GM18867 (cell line): ENCODE measurements around the gene FHOD3.

ENCODE experiments used
- ATAC-seq: cut with Tn5 transposase; IDR thresholded peaks from one replicate; pipeline ENCODE4 v1.9.1; 2021; ENCODE audit warnings: mild to moderate bottlenecking, moderate library complexity; ENCODE audit not compliant: unreplicated experiment

The FHOD3 gene

DNA sequence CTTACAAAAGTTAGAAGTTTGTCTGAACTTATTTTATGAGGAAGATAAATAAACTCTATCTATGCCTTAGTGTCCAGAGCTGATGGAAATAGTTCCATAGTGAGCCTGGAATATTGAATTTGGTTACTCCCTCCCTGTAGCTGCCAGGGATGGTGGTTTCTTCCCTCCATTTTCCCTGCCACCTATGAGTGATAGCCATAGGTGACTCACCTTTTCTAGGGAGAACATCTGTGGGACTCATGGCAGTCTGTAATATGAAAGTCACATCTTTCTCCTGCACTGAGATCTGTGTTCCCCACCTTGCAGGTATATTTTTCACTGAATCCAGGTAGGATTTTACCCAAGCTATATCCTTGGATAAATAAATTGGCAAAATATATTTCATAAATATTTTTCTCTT, 382.5 kb downstream of the FHOD3 start:
- no peak for ATAC-seq

DNA sequence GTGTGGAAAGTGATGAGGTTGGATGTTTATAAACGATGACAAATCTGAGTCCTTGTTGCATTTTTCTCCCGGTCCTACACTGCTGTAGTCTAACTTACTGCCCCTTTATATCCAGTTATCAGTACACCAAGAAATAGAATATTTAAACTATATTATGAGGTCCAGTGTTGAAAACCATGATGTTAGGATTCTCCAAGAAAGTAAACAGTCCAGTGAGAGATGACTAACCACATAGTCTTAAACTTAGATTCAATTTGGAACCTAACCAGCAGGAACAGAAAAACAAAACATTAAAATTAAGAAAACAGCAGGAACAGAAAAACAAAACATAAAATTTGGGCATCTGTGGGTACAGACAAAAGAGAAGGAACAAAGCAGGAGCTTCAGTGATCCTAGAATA, 388.1 kb downstream of the FHOD3 start:
- ATAC-seq = no peak

DNA sequence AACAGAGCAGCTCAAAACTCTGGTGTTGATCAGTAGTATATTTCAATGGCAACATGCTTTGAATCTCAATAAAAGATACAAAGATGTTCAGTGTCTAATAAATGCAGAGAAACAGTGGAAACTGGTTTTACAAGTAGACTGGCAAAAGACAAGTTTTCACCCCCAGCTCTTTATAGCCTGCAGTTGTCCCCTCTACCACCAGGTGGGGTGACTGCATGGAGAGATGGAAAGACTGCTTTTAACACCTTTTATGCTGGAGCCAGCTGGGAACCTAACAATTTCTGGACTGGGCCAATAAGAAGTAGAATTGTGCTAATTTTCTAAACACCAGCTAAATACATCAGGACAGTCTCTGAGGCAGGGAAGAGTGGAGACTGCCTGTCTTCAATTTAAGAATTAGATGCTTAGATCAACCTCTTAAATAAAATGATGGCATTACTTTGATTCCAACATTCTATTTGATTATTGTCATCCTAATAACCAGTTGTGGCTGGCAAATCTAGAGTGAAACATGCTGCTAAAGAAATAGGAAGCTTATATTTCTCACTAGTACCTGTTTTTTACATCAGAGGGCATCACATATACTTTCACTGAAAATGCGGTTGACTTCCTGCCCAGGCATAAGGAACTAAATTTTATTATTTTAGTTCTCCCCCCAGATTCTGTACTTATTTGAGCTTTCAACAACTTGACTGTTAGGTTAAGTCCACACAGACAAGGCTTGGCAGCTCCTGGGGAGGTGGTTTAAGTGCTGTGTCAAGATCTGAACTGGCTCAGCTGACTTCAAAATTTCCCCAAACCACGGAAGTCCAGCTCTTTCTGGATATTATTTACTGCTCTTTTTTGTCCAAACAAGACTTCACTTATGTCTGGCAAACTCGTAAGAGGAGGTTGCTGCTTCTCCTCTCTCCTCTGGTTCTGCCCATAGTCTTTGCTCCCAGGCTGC, 390.8 kb downstream of the FHOD3 start:
- ATAC-seq = peak; percentile 79

DNA sequence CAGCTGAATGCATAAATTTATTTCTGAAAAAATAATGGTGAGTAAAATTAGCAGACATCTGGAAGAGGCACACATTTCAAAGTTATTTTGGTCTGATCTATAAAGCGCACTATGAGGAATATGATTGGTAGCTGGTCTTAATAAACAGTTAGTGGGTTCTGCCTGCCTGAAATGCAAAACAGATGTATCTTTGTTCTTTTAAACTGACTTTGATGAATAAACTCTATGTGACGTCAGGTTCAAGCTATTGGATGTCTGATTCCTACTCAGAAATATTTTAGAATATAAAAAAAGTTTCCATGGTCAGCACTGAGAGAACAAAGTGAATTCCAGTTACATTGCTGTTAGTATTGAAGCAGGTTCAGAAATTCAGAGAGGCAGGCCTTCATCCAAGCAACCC, 394.9 kb downstream of the FHOD3 start:
- no peak for ATAC-seq

DNA sequence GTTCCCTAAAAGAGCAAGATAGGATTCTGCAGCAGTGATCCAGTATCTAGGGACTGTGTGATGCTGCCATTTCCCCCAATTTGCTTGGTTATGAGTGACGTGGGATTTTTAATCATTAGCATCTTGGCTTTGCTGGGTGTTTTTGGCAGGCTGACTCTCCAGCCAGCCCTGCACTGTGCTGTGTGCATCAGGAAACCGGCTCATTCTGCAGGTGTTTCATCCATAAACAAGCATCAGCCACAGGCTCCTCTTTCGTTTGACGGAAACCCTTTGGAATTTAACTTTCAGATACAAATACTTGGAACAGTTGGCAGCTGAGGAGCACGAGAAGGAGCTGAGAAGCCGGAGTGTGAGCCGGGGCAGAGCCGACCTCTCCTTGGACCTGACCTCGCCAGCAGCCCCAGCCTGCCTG, 395.4 kb downstream of the FHOD3 start:
- ATAC-seq = no peak

DNA sequence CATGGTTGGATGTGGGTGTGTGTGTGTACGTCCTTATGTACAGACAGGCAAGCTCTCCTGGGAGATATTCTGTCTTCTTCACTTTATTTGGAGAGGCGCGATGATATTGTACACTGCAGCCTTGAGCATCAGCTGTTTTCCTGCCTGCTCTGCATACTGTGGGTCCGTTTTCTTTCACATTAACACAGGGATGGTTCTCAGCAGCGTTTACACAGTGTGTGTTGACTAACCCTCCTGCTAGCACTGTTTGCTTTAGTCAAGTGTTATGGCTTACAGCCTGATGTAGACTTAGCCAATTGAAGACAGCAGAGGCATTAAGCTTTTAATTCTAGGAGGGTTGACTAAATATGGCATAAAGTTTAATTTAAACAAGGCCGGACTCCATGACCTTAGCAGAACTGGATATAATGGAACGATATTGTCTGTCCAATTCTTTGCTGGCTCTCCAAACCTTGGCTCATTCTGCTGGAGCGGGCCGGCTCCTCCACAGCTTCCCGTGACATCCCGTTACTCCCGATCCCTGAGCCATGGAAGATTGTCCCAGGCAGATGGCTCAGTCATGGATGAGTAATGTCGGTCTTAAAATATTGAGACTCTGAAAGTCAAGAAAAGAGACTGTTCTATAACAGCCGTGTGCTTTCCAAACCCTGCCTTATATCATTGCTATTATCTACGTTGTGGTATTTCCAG, 396.6 kb downstream of the FHOD3 start:
- ATAC-seq = no peak

DNA sequence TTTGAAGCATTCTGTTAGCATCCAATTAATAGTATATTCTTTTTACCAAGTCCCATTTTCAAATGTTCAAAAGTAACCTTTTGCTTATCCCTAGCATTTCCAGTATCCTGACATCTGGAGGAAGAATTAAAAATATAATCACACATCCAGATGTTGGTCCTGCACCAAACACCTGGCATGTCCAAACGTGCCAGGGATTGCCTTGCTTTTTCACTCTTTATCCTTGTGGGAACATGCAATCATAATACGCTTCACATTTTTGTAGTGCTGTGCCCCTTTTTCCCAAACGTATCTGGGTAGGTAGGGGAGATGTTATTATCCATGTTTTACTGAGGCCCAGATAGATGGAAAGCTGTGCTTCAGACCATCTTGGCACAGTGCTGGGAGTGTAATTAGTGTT, 398.3 kb downstream of the FHOD3 start:
- ATAC-seq = no peak

DNA sequence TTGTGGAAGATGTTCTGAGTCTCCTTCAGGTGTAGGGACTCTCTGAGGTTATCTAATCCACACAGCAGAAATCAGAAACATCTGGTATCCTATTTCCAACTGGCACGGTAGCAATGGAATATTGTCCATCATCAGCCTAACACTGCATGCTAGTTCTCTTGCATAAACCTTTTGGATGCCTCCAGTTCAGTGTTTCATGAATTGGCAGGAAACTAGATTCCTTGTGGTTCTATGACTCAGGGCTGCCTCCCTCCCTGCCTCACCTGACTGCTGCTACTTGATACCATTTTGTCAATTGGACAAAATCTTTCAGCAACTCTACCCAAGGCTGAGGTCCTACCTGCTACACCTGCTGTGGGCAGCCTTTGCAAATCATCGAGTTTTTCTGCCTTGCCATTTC, 400.4 kb downstream of the FHOD3 start:
- no peak for ATAC-seq

DNA sequence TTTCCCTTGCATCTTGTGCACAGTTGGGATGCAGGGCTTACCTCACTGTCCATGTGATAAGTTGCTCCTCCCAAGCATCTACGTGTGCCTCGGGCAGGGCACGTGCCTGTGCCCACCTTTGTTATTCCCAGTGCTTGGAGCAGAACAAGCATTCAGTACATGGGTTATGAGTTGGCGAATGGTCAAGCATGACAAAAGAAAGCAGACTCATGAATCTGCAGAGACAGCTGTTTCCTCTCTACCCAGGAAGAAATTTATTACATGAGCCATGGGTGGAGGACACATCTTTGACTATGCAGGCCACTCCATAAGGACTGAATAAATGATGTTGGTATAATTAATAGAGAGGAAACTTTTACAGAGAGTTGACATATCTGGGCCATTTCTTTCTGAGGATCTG, 403.4 kb downstream of the FHOD3 start:
- no peak for ATAC-seq

DNA sequence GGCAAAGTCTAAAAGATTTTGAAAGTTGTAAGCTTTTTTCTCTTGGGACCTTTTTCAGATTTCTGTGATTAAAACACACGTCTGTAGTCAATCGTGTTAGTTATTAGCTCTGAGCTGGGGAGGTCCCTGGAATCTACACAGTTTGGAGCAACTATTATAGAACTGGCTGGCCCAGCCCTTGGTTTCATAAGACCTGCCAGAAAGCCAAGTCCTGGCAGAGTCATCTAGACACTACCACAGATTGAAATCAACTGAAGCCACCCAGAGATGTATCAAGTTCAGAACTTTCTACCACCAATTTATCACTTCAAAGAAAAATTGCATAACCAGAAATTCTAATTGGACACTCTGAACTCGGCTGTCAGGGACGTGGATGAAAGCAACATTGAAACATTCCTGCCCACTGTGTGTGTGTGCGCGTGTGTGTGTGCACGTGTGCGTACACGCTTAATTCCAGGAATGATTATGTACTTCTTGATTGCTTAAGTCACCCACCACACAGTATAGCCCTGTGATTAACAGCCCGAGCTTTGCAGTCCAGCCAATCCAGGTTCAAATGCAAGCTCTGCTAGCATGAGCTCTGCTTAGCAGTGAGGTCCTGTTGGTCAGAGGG, 405.0 kb downstream of the FHOD3 start:
- ATAC-seq = no peak

DNA sequence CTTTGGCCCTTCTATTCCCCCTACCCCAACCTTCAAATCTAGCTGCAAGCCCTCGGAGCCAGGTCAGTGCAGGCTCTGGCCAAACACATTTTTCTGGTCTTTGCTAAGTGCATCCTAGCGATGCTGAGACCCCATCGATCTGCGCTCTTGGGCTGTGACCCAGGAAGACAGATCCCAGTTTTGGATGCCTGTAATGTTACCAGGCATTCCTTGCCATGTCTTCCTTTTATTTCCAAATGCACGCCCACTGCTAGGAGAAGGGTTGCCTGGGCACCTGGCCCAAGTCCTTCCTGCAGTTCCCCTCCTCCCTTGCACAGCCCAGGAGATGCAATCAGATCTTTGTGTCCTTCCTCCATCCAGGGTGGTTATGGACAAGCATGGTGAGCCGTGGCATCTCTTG, 406.6 kb downstream of the FHOD3 start:
- ATAC-seq = no peak

DNA sequence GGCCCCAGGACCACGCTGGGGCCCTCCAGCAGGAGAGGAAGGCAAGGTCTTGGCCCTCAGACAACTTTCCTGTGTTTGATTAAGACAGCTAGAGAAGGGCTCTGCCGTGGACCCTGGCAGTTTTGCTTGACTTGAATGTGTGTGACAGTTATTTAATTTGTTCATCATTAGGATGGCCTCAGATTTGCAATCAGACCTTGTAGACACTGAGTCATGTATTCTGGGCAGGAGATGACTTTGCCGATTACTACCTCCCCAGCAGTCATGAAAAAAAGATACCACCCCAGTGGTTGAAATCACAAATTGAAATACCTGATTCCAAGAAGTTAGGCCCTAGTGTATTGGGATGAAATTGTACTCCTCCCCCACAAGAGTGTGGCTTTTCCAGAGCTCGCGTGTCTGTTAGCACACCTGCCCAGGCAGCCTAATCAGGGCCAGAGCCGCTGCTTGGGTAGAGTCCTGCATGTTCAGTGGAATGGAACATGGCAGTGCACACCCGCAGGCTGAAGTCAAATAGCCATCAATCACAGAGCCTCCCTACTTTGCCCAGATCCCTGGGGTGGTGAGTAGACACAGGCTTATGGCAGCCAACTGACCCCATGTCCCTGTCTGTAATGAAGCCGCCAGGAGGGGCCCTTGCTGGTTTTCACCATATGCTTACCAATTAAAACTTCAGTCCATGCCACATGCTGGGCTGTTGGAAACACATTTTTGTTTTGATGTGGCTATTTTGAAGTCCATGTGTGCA, 408.8 kb downstream of the FHOD3 start:
- no peak for ATAC-seq

DNA sequence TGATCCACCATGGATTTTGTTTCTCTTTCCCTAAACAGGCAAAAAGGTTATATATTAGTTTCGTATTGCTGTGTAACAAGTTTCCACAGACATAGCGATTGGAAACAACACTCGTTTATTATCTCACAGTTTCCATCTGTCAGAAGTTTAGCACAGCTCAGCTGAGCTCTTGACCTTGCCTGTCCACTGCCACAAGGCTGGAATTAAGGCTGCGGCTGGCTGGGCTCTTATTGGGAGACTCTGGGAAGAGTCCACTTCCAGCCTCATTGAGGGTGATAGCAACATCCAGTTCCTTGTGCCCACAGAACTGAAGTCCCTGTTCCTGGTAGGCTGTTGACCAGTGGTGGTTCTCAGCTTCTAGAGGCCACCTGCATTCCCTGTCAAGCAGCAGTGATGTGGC, 410.9 kb downstream of the FHOD3 start:
- ATAC-seq = no peak

DNA sequence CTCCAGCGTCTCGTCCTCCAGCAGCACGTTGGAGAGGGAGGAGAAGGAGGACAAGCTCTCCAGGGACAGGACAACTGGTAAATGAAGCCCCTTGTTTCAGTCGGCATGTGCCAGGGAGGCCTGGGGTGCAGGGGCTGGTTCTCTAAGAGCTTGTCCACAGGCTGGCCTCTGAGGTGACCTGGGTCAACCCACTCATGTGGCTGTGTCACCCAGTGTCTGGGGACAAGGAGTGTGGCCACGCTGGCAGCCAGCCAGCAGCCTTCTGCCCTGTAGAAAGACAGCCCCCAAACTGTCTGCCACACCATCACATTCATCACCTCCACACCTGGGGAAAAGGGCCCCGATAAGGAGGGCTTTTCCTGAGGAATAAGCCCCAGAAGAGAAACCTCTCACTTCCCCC, 411.8 kb downstream of the FHOD3 start:
- no peak for ATAC-seq

DNA sequence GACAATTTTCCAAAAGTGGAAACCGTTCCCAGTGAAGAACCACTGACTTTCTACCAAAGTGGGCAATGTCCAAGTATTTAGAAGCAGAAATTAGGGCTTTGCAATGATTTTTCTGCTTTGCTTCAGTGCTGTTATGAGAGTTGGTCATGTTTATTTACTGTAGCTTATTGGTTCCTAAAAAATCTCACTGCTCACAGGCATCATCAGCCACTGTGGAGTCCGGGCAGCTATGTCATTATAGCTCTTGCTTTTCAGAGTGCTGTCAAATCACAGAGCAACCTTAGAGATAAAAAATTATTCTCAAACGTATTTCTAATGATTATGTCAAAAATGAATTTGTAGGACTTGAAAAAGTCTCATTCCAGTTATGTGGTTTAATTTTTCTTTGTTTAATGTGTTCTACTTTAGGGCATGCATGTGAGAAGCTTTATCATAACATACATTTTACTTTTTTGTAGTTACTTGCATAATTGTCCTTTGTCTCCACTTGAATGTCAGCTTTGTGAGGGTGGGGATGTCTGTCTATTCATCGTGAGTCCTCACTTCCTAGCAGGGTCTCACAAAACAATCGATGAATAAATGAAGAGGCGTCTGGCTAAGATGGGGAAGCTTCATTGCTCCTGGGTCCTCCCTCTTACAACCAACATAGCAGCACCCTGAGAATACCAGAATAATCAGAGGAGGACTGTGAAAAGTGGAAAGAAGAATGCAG, 413.7 kb downstream of the FHOD3 start:
- ATAC-seq = no peak

DNA sequence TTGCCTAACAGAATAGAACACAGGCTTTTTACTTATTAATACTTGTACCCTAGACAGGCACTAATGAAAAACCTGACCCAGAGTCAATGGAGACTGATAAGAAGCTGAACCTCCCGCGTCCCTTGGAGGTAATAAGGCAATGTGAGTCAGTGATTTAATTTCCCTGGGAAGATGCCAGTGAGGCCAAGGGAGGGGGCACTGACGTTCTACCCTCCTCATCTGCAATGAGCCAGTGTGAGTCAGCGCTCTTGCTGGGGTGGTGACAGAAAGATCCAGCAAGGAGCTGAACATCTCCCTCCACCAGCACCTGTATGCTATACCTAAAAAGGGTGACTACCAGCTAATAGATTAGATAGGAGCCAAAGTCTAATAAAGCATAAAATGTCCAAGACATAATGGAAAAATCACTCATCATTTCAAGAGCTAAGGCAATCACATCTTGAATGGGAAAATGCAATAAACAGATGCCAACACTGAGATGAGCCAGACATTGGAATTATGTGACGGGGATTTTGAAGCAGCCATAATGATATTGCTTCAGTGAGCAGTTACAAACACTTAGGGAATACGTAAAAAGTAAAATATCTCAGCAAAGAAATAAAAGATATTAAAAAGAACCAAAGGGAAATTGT, 414.4 kb downstream of the FHOD3 start:
- no peak for ATAC-seq

DNA sequence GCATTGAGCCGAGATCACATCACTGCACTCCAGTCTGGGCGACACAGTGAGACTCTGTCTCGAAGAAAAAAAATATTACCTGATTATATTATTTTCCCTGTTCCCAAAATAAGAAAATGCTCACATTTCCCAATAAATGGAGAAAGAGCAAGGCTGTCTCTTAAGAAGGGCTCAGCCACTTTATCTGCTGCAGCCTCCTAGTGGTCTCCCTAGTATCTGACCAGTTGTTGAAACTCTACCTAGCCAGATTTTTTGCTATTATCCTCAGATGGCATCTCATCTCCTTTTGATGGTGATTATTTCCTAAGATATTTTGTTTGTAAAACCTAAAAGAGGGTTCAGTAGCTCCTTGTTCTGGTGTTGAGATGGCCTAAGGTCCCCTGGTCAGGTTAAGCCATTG, 417.0 kb downstream of the FHOD3 start:
- ATAC-seq = no peak

DNA sequence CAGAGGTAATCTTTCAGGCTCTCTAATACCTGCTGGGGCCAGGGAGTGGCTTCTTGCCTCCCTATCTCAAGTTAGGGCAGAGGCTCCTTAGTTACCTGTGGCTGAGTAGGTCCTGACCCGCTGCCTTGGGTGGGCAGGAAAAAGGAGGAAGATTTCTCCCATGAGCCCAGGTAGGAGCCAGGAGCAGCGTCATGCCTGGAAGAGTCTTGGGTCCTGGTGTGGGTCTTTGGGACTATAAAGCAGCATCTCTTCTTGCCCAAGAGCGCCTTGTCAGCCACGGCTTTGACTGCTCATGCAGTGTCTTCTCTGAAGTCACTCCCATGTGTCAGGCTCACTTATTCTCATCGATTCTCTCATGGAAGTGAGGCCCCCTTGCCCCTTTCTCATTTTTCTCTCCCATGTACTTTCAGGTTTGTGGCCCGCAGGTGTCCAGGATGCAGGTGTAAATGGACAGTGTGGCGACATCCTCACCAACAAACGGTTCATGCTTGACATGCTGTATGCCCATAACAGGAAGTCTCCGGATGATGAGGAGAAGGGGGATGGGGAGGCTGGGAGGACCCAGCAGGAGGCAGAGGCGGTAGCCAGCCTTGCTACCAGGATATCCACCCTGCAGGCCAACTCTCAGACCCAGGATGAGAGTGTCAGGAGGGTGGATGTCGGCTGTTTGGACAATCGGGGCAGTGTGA, 420.1 kb downstream of the FHOD3 start:
- ATAC-seq = no peak

DNA sequence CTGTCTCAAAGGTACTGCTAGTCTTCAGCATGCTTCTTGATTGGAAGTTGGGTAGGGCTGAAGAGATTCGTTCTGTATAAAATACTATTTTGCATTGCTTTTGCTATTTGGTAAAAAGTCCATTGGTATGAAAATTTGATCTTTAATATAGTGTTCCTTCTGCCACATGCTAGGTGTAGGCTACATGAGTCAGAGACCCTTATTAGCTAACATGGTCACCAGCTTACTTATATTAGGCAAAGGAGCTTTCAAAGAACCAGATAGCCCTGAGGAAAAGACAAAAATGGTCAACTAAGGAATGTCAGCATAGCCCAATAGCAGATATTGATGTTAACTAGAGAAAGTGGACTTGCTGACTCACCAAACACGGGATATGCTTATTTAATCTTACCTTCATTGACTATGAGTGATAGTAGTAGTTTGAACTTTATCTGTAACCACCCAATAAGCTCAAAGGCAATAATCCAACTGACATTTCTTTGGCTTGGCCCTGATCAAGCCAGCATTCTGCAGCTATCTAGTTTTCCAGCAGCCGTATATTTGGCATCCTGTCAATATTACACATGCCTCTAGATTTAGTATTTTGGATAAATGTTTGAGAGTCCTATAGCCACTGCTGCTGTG, 421.3 kb downstream of the FHOD3 start:
- no peak for ATAC-seq
